Midbrain (tissue), 1 donor: ENCODE measurements around the gene DOCK3.
"Not testable (repeated sequence)": the region's sequence is repeated elsewhere in the genome, so short reads cannot be mapped to it uniquely, and the experiment has no call there.

Experiments
- DNase-seq: peaks from one replicate; lab custom pipeline; 2025; lab: John Stamatoyannopoulos, UW

DOCK3 gene

GRCh38 chr3:50651920-50652529 lies 22.7 kb upstream of the DOCK3 start:
- no peak for DNase-seq

GRCh38 chr3:50652709-50653108 lies 22.0 kb upstream of the DOCK3 start:
- DNase-seq: no peak

GRCh38 chr3:50653937-50654595 lies 20.7 kb upstream of the DOCK3 start:
- DNase-seq: no peak

- no peak for DNase-seq
Observed at GRCh38 chr3:50655009-50655830, 19.5 kb upstream of the DOCK3 start.

- no peak for DNase-seq
Observed at GRCh38 chr3:50656417-50657195, 18.1 kb upstream of the DOCK3 start.

GRCh38 chr3:50657407-50657806 lies 17.3 kb upstream of the DOCK3 start:
- no peak for DNase-seq

GRCh38 chr3:50657816-50658215 lies 16.9 kb upstream of the DOCK3 start:
- no peak for DNase-seq

GRCh38 chr3:50658416-50658815 lies 16.3 kb upstream of the DOCK3 start:
- DNase-seq: no peak

GRCh38 chr3:50658831-50659230 lies 15.9 kb upstream of the DOCK3 start:
- DNase-seq: no peak

- no peak for DNase-seq
Observed at GRCh38 chr3:50660386-50660785, 14.3 kb upstream of the DOCK3 start.

GRCh38 chr3:50661321-50661837 lies 13.3 kb upstream of the DOCK3 start:
- no peak for DNase-seq

GRCh38 chr3:50662408-50662807 lies 12.3 kb upstream of the DOCK3 start:
- DNase-seq: no peak

- DNase-seq: no peak
Observed at GRCh38 chr3:50665081-50665840, 9.5 kb upstream of the DOCK3 start.

GRCh38 chr3:50665841-50666115 lies 8.9 kb upstream of the DOCK3 start:
- DNase-seq: not testable (repeated sequence)

- no peak for DNase-seq
Observed at GRCh38 chr3:50666837-50667236, 7.9 kb upstream of the DOCK3 start.

GRCh38 chr3:50671331-50671730 lies 3.4 kb upstream of the DOCK3 start:
- DNase-seq: peak; percentile 15

- DNase-seq: no peak
Observed at GRCh38 chr3:50672656-50673055, 2.1 kb upstream of the DOCK3 start.

GRCh38 chr3:50673931-50674330 lies 796 bp upstream of the DOCK3 start:
- DNase-seq: no peak

- DNase-seq: peak; percentile 78
Observed at GRCh38 chr3:50675179-50676030, 678 bp downstream of the DOCK3 start.

GRCh38 chr3:50676031-50676705 lies 1.4 kb downstream of the DOCK3 start:
- peak; percentile 12 for DNase-seq
